Muscle layer of duodenum (tissue), 2 donors: ENCODE measurements around the gene TSKS.

Source experiments
- H3K27ac ChIP-seq: one replicate; pipeline ENCODE4 v1.7.0; 2013; ENCODE audit warnings: mild to moderate bottlenecking, low read length
- H3K27me3 ChIP-seq: one replicate; pipeline ENCODE4 v1.7.0; 2013; ENCODE audit warnings: low read depth, mild to moderate bottlenecking, control low read depth, low read length
- H3K36me3 ChIP-seq, 2 donors: one replicate each; pipeline ENCODE4 v1.7.0; 2013; ENCODE audit warnings: low read length in 2 of 2, control low read depth in 1 of 2, mild to moderate bottlenecking in 1 of 2; ENCODE audit not compliant: insufficient read depth in 2 of 2, control insufficient read depth in 1 of 2
- H3K4me1 ChIP-seq, 2 donors: one replicate each; pipeline ENCODE4 v1.7.0; 2013; ENCODE audit warnings: low read length in 2 of 2, mild to moderate bottlenecking in 2 of 2, control low read depth in 1 of 2, moderate library complexity in 1 of 2; ENCODE audit not compliant: insufficient read depth in 2 of 2, control insufficient read depth in 1 of 2
- H3K4me3 ChIP-seq, 2 donors: one replicate each; pipeline ENCODE4 v1.7.0; 2013; ENCODE audit warnings: low read length in 2 of 2, low read depth in 1 of 2, mild to moderate bottlenecking in 1 of 2
- H3K9me3 ChIP-seq, 2 donors: one replicate each; pipeline ENCODE4 v1.7.0; 2013; ENCODE audit warnings: low read length in 2 of 2, control low read depth in 1 of 2, mild to moderate bottlenecking in 1 of 2; ENCODE audit not compliant: control insufficient read depth in 1 of 2
- donor health status: healthy.

The TSKS gene, protein sequence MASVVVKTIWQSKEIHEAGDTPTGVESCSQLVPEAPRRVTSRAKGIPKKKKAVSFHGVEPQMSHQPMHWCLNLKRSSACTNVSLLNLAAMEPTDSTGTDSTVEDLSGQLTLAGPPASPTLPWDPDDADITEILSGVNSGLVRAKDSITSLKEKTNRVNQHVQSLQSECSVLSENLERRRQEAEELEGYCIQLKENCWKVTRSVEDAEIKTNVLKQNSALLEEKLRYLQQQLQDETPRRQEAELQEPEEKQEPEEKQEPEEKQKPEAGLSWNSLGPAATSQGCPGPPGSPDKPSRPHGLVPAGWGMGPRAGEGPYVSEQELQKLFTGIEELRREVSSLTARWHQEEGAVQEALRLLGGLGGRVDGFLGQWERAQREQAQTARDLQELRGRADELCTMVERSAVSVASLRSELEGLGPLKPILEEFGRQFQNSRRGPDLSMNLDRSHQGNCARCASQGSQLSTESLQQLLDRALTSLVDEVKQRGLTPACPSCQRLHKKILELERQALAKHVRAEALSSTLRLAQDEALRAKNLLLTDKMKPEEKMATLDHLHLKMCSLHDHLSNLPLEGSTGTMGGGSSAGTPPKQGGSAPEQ

DNA sequence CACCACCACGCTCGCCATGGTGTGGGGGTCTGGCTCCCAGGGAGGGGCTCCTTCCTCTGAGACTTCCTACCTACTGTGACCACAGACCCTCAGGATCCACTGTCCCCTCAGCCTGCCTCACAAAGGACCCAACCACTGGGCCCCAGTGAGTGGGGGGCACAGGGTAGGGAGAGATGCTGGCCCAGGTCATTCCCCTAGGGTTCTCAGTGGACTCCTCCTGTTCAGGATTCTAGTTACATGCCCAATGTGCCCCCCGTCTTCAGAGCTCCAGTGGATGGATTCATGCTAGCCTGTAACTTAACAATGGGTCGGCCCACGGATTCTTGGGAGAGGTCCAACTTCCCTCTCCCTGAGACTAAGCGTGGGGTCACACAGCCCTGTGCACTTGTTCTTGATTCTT lies at the start of gene TSKS:
TSS of gene TSKS (minus strand) at position 77 of the 400 bp plus-strand sequence. CDS start at position 18, 59 bp downstream.
- Histone ChIP-seq H3K27ac (no peak within 1 kb of the TSS), H3K27me3 (no peaks in the 10 kb centered on the region), H3K9me3 (no peaks in the 10 kb centered on the region), H3K4me1 (peaks cover 8 to 13% of the 10 kb centered on the region in 2 donors), H3K36me3 (no peaks in the 10 kb centered on the region), H3K4me3 (no peak within 1 kb of the TSS)

DNA sequence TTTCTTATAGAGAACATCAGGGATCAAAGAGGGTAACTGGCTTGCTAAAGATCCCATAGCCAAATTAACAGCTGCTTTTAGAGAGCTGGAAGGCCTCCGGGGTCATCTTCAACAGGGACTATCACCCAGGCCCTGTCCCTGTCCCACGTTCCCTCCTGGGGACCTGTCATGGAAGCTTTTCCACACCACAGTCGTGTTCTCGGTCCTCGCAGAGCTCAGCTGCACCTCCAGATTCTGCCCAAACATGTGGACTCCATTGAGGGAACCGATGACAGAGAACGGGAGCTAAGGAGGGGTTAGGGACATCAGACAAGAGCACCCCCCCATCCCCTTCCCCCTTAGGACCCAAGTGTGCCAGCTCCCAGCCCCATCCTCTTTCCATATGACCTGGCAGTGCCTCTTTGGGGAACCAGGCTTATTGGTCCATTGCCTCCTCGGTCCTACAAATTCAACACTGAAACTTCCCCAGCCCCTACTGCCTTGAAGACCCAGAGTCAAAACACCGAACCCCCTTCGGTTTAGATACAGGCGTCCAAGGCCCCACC lies 49.4 kb upstream of the TSKS start:
- H3K36me3 ChIP-seq: peaks cover 0 to 2% of the 10 kb centered on the region in 2 donors
- peak overlapping the region; percentile 64 to 99 for H3K4me3 ChIP-seq
- H3K27ac ChIP-seq: peak overlapping the region; percentile 99
- H3K9me3 ChIP-seq: no peaks in the 10 kb centered on the region
- peaks cover 0 to 21% of the 10 kb centered on the region in 2 donors for H3K4me1 ChIP-seq
- H3K27me3 ChIP-seq: no peaks in the 10 kb centered on the region

DNA sequence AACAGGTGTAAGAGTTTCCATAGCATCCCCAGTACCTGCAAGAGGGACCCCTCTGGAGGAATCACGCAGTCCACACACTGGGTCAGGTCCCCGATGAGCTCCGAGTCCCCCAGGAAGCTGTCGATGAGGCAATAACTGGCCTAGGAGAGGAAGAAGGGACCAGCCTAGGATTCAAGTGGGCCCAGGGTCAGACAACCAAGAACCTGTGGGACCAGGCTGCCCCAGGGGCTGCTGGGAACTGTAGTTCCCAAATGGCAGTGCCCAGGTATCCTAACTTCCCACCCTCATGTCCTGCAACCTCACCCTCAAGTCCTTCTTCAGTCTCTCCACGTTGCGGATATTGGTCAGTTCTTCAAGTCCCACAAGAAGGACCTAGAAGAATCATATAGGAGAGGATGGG lies 48.2 kb upstream of the TSKS start:
- Histone ChIP-seq H3K4me3 (no peak overlapping the region), H3K27me3 (no peaks in the 10 kb centered on the region), H3K27ac (no peak overlapping the region), H3K9me3 (no peaks in the 10 kb centered on the region), H3K36me3 (peaks cover 0 to 10% of the 10 kb centered on the region in 2 donors), H3K4me1 (peaks cover 0 to 25% of the 10 kb centered on the region in 2 donors)

DNA sequence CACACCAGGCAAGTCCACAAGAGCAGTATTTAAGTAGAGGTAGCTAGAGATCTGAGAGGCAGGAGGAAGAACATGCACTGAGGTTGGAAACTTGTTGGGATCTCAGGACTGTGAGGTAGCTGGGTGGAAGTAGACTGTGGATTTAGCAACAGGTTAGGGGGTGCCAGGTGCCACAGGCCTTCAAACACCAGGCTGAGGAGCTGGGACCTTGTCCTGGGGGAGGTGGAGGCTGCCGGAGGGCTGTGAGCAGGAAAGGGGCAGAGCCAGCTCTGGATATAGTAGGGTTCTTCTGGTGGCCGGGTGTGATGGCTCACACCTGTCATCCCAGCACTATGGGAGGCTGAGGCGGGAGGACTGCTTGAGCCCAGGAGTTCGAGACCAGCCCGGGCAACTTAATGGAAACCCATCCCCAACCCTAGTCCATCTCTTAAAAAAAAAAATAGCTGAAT lies 46.9 kb upstream of the TSKS start:
- H3K36me3 ChIP-seq: peaks cover 0 to 11% of the 10 kb centered on the region in 2 donors
- no peaks in the 10 kb centered on the region for H3K9me3 ChIP-seq
- H3K4me3 ChIP-seq: peak overlapping the region; percentile 59 to 87
- H3K4me1 ChIP-seq: peaks cover 0 to 25% of the 10 kb centered on the region in 2 donors
- peak overlapping the region; percentile 29 for H3K27ac ChIP-seq
- H3K27me3 ChIP-seq: no peaks in the 10 kb centered on the region

DNA sequence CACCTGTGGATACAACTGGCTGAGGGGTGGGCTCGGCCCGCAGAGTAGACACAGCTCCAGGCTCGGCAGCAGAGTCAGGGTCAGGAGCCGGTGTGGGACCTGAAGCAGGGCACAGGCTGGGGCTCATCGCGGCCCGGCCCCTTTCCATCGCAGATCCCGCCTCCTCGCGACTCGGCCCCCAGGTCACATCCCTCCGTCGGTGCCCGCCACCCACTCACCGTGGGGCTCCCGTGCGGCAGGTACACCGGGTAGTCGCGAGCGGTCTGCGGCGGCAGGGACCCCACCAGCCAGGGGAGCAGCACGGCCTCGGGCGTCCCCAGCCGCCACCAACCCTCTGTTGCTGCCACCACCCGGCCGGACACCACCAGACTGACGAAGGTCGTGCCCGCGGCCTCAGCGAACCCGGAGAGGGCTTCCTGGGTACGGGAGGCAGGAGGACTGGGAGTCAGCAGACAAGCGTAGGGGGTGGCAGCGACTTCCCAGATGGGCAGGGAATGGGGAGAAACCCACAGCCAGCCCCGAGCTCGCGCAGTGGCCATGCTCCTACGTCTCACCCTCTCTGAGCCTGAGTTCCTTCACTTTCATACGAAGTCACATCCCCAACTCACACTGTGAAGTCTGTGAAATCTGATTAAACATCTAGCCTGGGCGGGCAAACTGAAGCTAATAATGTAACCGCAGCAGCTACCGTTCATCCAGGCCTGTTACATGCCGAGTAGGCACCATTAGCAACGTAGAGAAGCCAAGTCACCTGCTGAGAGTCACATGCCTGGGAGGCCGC lies 46.2 kb upstream of the TSKS start:
- H3K9me3 ChIP-seq: no peaks in the 10 kb centered on the region
- peaks cover 0 to 11% of the 10 kb centered on the region in 2 donors for H3K36me3 ChIP-seq
- peak overlapping the region; percentile 29 for H3K27ac ChIP-seq
- no peaks in the 10 kb centered on the region for H3K27me3 ChIP-seq
- H3K4me1 ChIP-seq: peaks cover 0 to 25% of the 10 kb centered on the region in 2 donors
- peak overlapping the region; percentile 59 to 87 for H3K4me3 ChIP-seq

DNA sequence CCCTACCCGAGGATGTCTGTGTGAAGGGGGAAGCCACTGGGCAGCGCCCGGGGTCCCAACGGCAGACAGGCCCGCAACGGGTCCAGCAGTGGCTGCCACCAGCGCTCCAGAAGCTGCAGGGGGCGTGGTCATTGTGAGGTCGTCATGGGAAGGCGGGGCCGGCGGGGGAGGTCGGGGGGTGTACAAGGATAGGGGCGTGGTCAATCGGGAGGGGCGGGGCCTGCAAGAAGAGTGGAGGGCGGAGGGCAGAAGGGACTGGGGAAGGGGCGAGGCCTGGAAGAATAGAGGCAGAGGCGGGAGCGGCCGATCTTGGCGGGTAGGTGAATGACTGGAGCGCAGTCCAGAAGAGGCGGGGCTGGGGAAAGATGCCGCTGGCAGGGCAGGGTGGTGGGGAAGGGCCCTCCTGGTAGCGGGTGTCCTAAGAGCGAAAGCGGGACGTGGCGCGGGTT lies 45.6 kb upstream of the TSKS start:
- Histone ChIP-seq H3K36me3 (peaks cover under 1 to 13% of the 10 kb centered on the region in 2 donors), H3K4me1 (peaks cover 0 to 19% of the 10 kb centered on the region in 2 donors), H3K9me3 (no peaks in the 10 kb centered on the region), H3K27ac (no peak overlapping the region), H3K4me3 (peak overlapping the region; percentile 59 to 87), H3K27me3 (no peaks in the 10 kb centered on the region)

DNA sequence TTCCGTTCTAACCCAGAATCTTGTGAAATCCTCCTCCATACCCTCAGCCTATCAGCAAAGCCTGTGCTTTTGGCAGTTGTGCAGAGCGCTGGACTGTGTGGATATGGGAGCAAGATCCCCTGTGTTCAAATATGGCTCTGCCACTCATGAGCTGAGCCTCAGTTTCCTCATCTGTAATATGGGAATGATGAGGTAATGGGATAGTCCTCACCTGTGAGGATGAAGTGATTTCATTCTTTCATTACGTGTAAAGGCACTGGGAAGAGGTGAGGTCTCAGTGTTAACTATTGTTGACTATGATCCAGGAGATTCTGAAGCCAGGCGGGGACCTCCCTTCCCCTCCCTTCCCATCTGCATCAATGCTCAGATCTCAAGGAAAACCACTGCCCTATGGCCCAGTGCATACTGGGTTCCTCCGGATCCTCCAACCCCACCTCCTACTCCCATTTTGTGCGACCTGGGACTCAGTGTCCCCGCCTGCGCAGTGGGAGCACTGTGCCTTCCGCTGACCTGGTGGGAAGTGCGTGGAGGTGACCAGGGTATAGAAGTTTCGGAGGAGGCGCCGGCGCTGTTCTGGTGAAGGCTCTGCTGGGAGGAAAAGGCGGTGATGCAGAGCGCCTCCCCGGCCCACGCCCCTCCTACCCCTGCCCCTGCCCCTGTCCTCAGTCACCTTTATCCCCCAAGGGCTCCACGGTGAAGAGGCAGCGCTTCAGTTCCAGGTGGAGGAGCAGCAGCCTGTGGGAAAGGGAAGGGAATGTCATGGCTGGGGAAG lies 45.0 kb upstream of the TSKS start:
- H3K9me3 ChIP-seq: no peaks in the 10 kb centered on the region
- H3K27ac ChIP-seq: no peak overlapping the region
- peak overlapping the region in 1 of 2 donors; percentile 87 for H3K4me3 ChIP-seq
- H3K36me3 ChIP-seq: peaks cover 7 to 20% of the 10 kb centered on the region in 2 donors
- H3K4me1 ChIP-seq: peaks cover 0 to 19% of the 10 kb centered on the region in 2 donors
- no peaks in the 10 kb centered on the region for H3K27me3 ChIP-seq

DNA sequence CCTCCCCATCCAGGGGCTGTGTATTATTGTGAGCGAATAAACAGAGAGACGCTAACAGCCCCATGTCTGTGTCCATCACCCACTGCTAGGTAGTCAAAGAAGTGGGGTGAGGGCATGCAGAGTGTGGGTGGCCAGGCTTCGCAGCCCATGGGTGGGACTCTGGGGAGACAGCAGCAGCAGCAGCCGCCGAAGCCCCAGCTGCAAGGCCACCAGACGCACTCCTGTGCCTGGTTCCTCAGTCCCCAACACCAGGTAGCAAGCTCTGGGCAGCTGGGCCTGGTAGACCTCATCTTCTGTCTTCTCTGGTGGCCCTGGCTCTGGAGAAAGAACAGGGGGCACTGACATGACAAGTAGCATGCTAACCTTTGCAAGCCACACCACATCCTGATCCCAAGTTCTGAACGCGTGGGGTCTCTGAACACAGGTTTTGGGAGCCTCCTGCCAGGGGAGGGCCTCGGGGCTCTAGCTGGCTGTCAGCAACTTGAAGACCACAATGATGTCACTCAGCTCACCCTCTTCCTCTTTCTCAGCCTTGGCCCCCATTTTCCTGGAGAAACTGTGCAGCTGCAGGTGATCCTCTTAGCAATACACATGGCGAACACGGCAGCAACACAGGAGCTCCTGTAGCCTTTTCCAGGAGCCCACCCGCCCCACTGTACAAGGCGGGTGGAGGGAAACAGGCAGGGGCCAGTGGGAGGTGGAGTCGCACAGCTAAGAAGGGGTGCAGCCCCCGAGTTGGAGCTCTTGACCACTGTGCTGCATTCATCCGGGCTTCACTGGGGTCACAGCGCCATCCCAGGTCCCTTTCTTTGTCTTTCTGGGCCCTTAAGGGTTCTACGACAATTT lies 44.2 kb upstream of the TSKS start:
- H3K4me3 ChIP-seq: no peak overlapping the region
- H3K36me3 ChIP-seq: peaks cover 9 to 25% of the 10 kb centered on the region in 2 donors
- H3K27ac ChIP-seq: no peak overlapping the region
- H3K27me3 ChIP-seq: no peaks in the 10 kb centered on the region
- no peaks in the 10 kb centered on the region for H3K9me3 ChIP-seq
- peaks cover 0 to 14% of the 10 kb centered on the region in 2 donors for H3K4me1 ChIP-seq

DNA sequence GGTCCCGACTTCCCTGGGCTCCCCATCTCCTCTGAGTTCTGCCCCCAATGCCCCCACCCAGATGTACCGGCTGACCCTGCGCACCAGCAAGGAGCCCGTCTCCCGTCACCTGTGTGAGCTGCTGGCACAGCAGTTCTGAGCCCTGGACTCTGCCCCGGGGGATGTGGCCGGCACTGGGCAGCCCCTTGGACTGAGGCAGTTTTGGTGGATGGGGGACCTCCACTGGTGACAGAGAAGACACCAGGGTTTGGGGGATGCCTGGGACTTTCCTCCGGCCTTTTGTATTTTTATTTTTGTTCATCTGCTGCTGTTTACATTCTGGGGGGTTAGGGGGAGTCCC lies 43.5 kb upstream of the TSKS start:
- H3K4me1 ChIP-seq: peaks cover 0 to 18% of the 10 kb centered on the region in 2 donors

More for the DNA sequence above, 43.5 kb upstream of the TSKS start:
- Histone ChIP-seq H3K27ac (no peak overlapping the region), H3K9me3 (no peaks in the 10 kb centered on the region), H3K4me3 (no peak overlapping the region), H3K27me3 (no peaks in the 10 kb centered on the region), H3K36me3 (peaks cover 9 to 30% of the 10 kb centered on the region in 2 donors)
